Suprapubic skin (tissue), 4 donors: ENCODE results near the gene NEUROG1. TPM values are rescaled to one million over a fixed set of nuclear protein-coding genes. Genes with fewer than 3 reads are reported as not detected.

Experiments used
- DNase-seq, 2 donors: peaks; one replicate each; pipeline ENCODE4 v3.0.0-alpha.2; 2019; ENCODE audit warnings: low spot score in 2 of 2
- H3K27ac ChIP-seq: fragments of 200-600 bp; sonication (generic); one replicate; pipeline ENCODE4 v1.5.1; 2019
- H3K27me3 ChIP-seq: fragments of 200-600 bp; sonication (generic); one replicate; pipeline ENCODE4 v1.5.1; 2019
- H3K36me3 ChIP-seq: fragments of 200-600 bp; sonication (generic); one replicate; pipeline ENCODE4 v1.5.1; 2019
- H3K4me1 ChIP-seq: fragments of 200-600 bp; sonication (generic); one replicate; pipeline ENCODE4 v1.5.1; 2019
- H3K4me3 ChIP-seq: fragments of 200-600 bp; sonication (generic); one replicate; pipeline ENCODE4 v1.5.1; 2019; ENCODE audit warnings: mild to moderate bottlenecking
- H3K9me3 ChIP-seq: fragments of 200-600 bp; sonication (generic); one replicate; pipeline ENCODE4 v1.5.1; 2019
- EP300 ChIP-seq: sonication (generic); formaldehyde crosslinking; IDR thresholded peaks from one replicate; pipeline ENCODE4 v1.6.1; 2017; ENCODE audit warnings: antibody characterized with exemption
- POLR2A ChIP-seq, 2 donors: fragments of 450-650 bp; IDR thresholded peaks; one replicate each; pipeline ENCODE4 v1.6.1; 2017; ENCODE audit warnings: antibody characterized with exemption in 2 of 2, mild to moderate bottlenecking in 2 of 2, moderate library complexity in 2 of 2
- POLR2AphosphoS5 ChIP-seq, 3 donors: sonication (generic); formaldehyde crosslinking; IDR thresholded peaks; one replicate each; pipeline ENCODE4 v1.6.1; 2017; ENCODE audit warnings: antibody characterized with exemption in 3 of 3
- WGBS: methylation state at CpG from one replicate; pipeline ENCODE4 v1.1.5; 2018; 5-methylcytosine and 5-hydroxymethylcytosine counted together
- total RNA-seq, 4 donors: library from RNA; depleted of rRNA; stranded (reverse); fragments of >200 nt; gene quantifications; one replicate each; pipeline ENCODE4 v1.1.0, GENCODE V29; 2016
- TF ChIP-seq, protein P1 (sequence below), 2 donors: fragments of 200-600 bp in 1 of 2; fragments of 450-650 bp in 1 of 2; sonication (generic) in 1 of 2; IDR thresholded peaks; one replicate each; pipeline ENCODE4 v1.5.1; 2016 to 2019; ENCODE audit warnings: antibody characterized with exemption in 2 of 2, mild to moderate bottlenecking in 1 of 2, moderate library complexity in 1 of 2

The NEUROG1 gene
- total RNA-seq, 4 donors from 2014 or later, result not detected

GRCh38 chr5:135487037-135487395 lies 48.7 kb downstream of the NEUROG1 start:
- peaks cover 43% of the 10 kb centered on the region for H3K27me3 ChIP-seq
- no peak for DNase-seq

DNA sequence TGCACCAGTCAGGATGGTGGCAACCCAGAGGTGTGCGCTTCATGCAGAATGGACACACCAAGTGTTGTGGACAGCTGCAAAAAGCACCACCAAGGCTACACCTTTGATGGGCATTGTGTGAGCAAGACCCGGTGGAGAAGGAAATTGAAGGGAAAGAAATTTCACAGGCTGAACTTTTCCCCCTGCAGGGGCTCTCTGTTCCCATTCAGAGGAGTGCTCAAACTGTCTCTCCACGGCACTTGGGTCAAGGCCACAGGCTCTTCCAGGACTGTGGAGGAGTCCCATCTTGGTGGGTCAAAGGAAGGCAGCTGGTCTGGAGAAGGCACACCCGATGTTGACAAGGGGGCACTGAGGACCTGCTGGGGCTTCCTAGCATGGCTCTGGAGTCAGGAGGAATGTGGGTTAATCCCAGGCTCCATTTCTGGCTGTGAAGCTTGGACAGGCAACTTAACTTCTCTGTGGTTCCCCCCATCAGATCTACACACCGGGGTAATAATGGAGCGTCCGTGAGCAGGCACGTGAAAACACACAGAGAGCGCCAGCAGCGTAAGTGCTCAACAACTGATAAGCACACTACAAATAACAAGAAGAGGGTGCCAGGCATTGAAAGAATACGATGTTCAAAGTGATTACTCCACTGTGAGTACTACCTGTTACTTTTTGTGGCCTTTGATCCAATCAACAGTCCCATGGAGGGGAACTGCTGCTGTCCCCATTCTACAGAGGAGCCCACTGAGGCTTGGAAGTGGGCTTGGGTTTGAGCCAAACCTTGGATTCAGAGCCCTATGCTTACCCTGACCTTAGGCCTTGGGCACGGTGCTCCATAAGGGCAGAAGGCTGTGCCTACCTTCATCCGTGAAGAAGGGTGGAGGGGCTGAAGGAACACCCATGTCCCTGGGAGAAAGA lies 49.4 kb downstream of the NEUROG1 start:
- no peak for TF ChIP-seq EP300
- no peak for TF ChIP-seq POLR2AphosphoS5 (IDR thresholded peaks at IDR 0.05)
- TF ChIP-seq, protein P1, sequence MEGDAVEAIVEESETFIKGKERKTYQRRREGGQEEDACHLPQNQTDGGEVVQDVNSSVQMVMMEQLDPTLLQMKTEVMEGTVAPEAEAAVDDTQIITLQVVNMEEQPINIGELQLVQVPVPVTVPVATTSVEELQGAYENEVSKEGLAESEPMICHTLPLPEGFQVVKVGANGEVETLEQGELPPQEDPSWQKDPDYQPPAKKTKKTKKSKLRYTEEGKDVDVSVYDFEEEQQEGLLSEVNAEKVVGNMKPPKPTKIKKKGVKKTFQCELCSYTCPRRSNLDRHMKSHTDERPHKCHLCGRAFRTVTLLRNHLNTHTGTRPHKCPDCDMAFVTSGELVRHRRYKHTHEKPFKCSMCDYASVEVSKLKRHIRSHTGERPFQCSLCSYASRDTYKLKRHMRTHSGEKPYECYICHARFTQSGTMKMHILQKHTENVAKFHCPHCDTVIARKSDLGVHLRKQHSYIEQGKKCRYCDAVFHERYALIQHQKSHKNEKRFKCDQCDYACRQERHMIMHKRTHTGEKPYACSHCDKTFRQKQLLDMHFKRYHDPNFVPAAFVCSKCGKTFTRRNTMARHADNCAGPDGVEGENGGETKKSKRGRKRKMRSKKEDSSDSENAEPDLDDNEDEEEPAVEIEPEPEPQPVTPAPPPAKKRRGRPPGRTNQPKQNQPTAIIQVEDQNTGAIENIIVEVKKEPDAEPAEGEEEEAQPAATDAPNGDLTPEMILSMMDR (IDR thresholded peaks at IDR 0.05), result no peak
- TF ChIP-seq POLR2A (IDR thresholded peaks at IDR 0.05), result no peak
- Histone ChIP-seq H3K36me3 (no peaks in the 10 kb centered on the region), H3K4me1 (peaks cover 20% of the 10 kb centered on the region), H3K27ac (no peak overlapping the region), H3K4me3 (no peak overlapping the region), H3K9me3 (no peaks in the 10 kb centered on the region), H3K27me3 (peaks cover 38% of the 10 kb centered on the region)
- WGBS, result 87% methylated on average over 13 of the region's 13 CpGs
- no peak for DNase-seq

More at GRCh38 chr5:135487037-135487395, 48.7 kb downstream of the NEUROG1 start:
- 36% methylated on average over 1 of the region's 1 CpG for WGBS
- TF ChIP-seq, protein P1 (IDR thresholded peaks at IDR 0.05), result no peak
- TF ChIP-seq EP300 (no peak), POLR2A (IDR thresholded peaks at IDR 0.05) (no peak), POLR2AphosphoS5 (IDR thresholded peaks at IDR 0.05) (no peak)
- Histone ChIP-seq H3K9me3 (no peaks in the 10 kb centered on the region), H3K27ac (no peak overlapping the region), H3K4me3 (no peak overlapping the region), H3K36me3 (no peaks in the 10 kb centered on the region), H3K4me1 (peaks cover 26% of the 10 kb centered on the region)

DNA sequence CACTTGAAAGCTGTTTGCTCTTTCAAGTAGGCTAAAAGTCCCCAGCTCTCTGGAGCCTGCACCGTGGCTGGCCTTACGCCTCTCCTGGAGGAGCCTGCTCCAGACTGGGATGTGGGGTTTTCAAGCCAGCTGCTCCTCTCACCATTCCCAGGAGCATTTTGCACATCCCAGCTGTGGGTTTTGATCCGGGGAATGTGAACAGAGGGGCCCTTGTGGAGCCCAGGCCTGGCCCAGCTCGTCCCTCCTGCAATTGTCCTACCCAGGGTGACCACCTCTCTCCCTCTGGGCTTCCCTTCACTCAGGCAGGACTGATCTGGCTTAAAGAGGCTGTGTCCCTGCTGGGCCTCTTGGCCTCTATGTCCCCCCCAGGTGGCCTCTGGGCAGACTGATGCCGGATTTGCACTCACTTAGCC lies 51.1 kb downstream of the NEUROG1 start:
- peaks cover 22% of the 10 kb centered on the region for H3K27me3 ChIP-seq
- H3K27ac ChIP-seq, result no peak overlapping the region
- H3K9me3 ChIP-seq, result no peaks in the 10 kb centered on the region
- no peak for DNase-seq
- TF ChIP-seq EP300, result no peak
- no peak for TF ChIP-seq POLR2A (IDR thresholded peaks at IDR 0.05)
- no peak for TF ChIP-seq POLR2AphosphoS5 (IDR thresholded peaks at IDR 0.05)
- TF ChIP-seq, protein P1 (IDR thresholded peaks at IDR 0.05), result no peak
- no peak overlapping the region for H3K4me3 ChIP-seq
- peaks cover 12% of the 10 kb centered on the region for H3K4me1 ChIP-seq
- no peaks in the 10 kb centered on the region for H3K36me3 ChIP-seq
- whole genome bisulfite sequencing, result 79% methylated on average over 4 of the region's 5 CpGs

Other genes starting within 250 kb of the NEUROG1 start
- gene MACROH2A1, start 136.7 kb downstream of the NEUROG1 start, total RNA-seq, result 100 to 1,000 TPM; 196 to 251 (median 209) TPM
- not detected for gene DCANP1, start 88.6 kb downstream of the NEUROG1 start, total RNA-seq
- gene TIFAB, start 83.6 kb downstream of the NEUROG1 start, total RNA-seq, result under 1 TPM in 1 of 4 donors, not detected in 3; 0.08 TPM
- gene CXCL14, start 43.0 kb upstream of the NEUROG1 start, total RNA-seq, result 100 to 1,000 TPM; 247 to 781 (median 334) TPM